Uterus (tissue), 2 donors: ENCODE data around the gene AZU1.

ENCODE experiments used
- POLR2A ChIP-seq, 2 donors: fragments of 450-650 bp; IDR thresholded peaks; one replicate each; pipeline ENCODE4 v1.6.1; 2016; ENCODE audit warnings: antibody characterized with exemption in 2 of 2, mild to moderate bottlenecking in 1 of 2, moderate library complexity in 1 of 2
- TF ChIP-seq, protein P1 (sequence below), 4 experiments: fragments of 200-600 bp in 2 of 4; fragments of 450-650 bp in 2 of 4; sonication (generic) in 2 of 4; IDR thresholded peaks; one replicate each; pipeline ENCODE4 v1.5.1; 2016 to 2019; ENCODE audit warnings: antibody characterized with exemption in 4 of 4, mild to moderate bottlenecking in 2 of 4, moderate library complexity in 1 of 4

GRCh38 chr19:791567-792305, 35.9 kb upstream of the AZU1 start:
- TF ChIP-seq, protein P1, sequence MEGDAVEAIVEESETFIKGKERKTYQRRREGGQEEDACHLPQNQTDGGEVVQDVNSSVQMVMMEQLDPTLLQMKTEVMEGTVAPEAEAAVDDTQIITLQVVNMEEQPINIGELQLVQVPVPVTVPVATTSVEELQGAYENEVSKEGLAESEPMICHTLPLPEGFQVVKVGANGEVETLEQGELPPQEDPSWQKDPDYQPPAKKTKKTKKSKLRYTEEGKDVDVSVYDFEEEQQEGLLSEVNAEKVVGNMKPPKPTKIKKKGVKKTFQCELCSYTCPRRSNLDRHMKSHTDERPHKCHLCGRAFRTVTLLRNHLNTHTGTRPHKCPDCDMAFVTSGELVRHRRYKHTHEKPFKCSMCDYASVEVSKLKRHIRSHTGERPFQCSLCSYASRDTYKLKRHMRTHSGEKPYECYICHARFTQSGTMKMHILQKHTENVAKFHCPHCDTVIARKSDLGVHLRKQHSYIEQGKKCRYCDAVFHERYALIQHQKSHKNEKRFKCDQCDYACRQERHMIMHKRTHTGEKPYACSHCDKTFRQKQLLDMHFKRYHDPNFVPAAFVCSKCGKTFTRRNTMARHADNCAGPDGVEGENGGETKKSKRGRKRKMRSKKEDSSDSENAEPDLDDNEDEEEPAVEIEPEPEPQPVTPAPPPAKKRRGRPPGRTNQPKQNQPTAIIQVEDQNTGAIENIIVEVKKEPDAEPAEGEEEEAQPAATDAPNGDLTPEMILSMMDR (IDR thresholded peaks at IDR 0.05): no peak
- TF ChIP-seq POLR2A (IDR thresholded peaks at IDR 0.05): no peak
